ACC112 (cell line): ENCODE results near the gene DDX1.

Experiments used
- H2AFZ ChIP-seq: fragments of 200-600 bp; sonication (generic); one replicate; pipeline ENCODE4 v1.6.0; 2017; ENCODE audit warnings: antibody characterized with exemption, low read length; ENCODE audit not compliant: unreplicated experiment
- H3K27ac ChIP-seq: fragments of 200-600 bp; sonication (generic); 2 replicates; pipeline ENCODE4 v1.5.1; 2014; ENCODE audit warnings: low read depth, mild to moderate bottlenecking, antibody characterized with exemption, low read length, moderate library complexity
- H3K27me3 ChIP-seq: fragments of 200-600 bp; sonication (generic); 2 replicates; pipeline ENCODE4 v1.6.1; 2014; ENCODE audit warnings: mild to moderate bottlenecking, antibody characterized with exemption, low read length, moderate library complexity, mixed read lengths; ENCODE audit not compliant: insufficient read depth
- H3K36me3 ChIP-seq: fragments of 200-600 bp; sonication (generic); 2 replicates; pipeline ENCODE4 v1.6.1; 2016; ENCODE audit warnings: mild to moderate bottlenecking, antibody characterized with exemption, low read length, moderate library complexity, mixed read lengths; ENCODE audit not compliant: insufficient read depth
- H3K4me1 ChIP-seq: fragments of 200-600 bp; sonication (generic); one replicate; pipeline ENCODE4 v1.6.1; 2016; ENCODE audit warnings: low read length, mixed read lengths; ENCODE audit not compliant: insufficient read depth, unreplicated experiment, control insufficient read depth
- H3K4me3 ChIP-seq: fragments of 200-600 bp; sonication (generic); 2 replicates; pipeline ENCODE4 v1.5.1; 2014; ENCODE audit warnings: mild to moderate bottlenecking, low read depth, low read length
- H3K79me2 ChIP-seq: fragments of 200-600 bp; sonication (generic); one replicate; pipeline ENCODE4 v1.6.0; 2016; ENCODE audit warnings: low read length; ENCODE audit not compliant: control insufficient read depth, unreplicated experiment, insufficient read depth

DDX1 gene

DNA sequence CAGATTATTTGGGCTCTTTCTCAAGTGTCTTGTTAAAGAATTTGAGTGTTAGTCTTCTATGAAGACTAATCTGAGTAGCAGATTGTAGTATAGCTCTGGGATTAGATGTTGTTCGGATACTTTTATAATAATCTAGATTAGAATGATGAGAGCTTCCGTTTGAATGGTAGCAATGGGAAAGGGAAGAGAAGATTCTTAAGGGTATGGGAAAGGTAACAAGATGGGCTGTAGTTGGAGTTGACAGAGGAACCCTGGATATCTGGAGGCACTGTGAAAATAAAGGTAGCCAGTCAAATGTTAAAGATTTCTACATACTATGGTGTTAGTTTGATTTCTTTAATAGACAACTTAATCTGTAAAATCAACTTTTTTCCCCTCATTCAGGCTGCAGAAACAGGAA, 4.7 kb downstream of the DDX1 start:
- Histone ChIP-seq H3K4me3 (no peak overlapping the region), H3K79me2 (peaks cover 47% of the 10 kb centered on the region)

DNA sequence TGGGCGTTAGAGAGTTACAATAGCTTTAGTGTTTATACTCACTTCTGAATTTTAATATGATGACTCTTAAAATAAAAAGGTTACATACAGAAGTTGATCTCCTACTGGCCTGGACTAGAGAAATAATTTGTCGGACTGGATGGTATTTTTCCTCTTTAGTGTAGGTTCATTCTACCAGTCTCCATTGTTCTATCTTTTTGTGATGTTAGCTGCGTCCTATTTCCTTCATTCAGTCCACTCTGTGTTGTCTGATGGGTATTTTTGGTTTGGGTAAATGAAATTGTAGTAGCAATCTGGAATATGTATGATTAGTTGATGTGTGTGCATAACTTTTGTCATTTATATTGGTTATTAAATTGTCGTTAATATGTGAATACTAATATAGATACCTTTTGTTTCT, 5.3 kb downstream of the DDX1 start:
- Histone ChIP-seq H3K27me3 (no peaks in the 10 kb centered on the region), H3K36me3 (peaks cover 48% of the 10 kb centered on the region), H2AFZ (no peak overlapping the region), H3K4me3 (no peak overlapping the region), H3K4me1 (peaks cover 17% of the 10 kb centered on the region), H3K79me2 (peaks cover 45% of the 10 kb centered on the region), H3K27ac (no peak overlapping the region)

More for the DNA sequence above, 4.7 kb downstream of the DDX1 start:
- Histone ChIP-seq H3K27me3 (no peaks in the 10 kb centered on the region), H3K36me3 (peaks cover 42% of the 10 kb centered on the region), H2AFZ (no peak overlapping the region), H3K27ac (no peak overlapping the region), H3K4me1 (peaks cover 17% of the 10 kb centered on the region)

DNA sequence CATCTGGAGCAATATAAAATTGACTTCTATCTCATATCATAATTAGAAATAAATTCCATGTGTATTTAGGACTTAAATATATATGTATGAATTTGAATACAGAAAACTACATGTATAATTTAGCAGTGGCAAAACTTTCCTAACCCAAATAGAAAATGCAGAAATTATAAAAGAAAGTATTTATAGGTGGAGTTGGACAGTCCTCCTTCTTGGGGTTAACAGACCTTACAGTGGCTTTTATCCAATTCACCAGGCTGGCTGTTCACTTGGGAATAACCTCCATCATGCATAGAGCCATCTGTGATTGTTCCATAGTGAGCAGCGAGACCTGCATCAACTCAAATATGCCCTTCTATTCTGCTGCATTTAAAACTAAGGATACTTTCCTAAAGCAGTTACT, 8.3 kb downstream of the DDX1 start:
- peaks cover 73% of the 10 kb centered on the region for H3K36me3 ChIP-seq
- no peak overlapping the region for H3K4me3 ChIP-seq
- no peak overlapping the region for H2AFZ ChIP-seq
- no peaks in the 10 kb centered on the region for H3K4me1 ChIP-seq
- no peaks in the 10 kb centered on the region for H3K27me3 ChIP-seq
- peaks cover 14% of the 10 kb centered on the region for H3K79me2 ChIP-seq
- H3K27ac ChIP-seq, result no peak overlapping the region

DNA sequence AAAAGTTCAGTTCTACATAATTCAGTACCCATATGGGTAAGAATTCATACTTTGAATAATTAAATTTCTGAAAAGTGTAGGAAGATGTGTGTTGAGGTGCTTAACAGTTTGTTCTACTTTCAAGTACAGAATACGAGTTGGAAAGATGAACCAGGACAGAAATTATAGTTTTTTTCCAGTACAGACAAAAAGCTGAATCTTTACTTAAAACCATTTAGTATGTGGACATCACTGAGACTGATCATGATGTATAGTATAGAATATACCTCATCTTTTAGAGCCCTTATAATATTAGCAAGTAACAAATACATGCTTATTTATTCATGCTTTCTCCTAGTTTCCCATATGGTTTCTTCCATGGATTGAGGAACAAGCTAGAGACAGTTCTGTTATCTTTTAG, 10.0 kb downstream of the DDX1 start:
- no peak overlapping the region for H3K4me3 ChIP-seq
- H3K36me3 ChIP-seq, result peaks cover 75% of the 10 kb centered on the region
- H2AFZ ChIP-seq, result no peak overlapping the region
- no peak overlapping the region for H3K27ac ChIP-seq
- no peaks in the 10 kb centered on the region for H3K27me3 ChIP-seq
- no peaks in the 10 kb centered on the region for H3K79me2 ChIP-seq
- no peaks in the 10 kb centered on the region for H3K4me1 ChIP-seq

DNA sequence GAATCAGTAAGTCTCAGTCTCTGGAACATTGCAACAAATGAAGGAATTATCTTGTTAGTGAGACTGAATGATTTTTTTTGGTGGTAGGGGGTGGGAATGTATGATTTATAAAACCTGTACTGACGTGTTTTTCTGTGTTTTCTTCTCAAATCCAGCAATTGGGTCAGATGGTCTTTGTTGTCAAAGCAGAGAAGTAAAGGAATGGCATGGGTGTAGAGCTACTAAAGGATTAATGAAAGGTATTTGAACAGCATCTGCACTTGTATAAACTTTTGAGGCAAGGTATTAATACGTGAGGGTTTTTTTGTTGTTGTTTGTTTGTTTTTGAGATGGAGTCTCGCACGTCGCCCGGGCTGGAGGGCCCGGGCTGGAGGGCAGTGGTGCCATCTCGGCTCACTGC, 10.7 kb downstream of the DDX1 start:
- peaks cover 75% of the 10 kb centered on the region for H3K36me3 ChIP-seq
- H3K79me2 ChIP-seq, result no peaks in the 10 kb centered on the region
- no peaks in the 10 kb centered on the region for H3K27me3 ChIP-seq
- no peak overlapping the region for H2AFZ ChIP-seq
- no peaks in the 10 kb centered on the region for H3K4me1 ChIP-seq
- H3K27ac ChIP-seq, result no peak overlapping the region
- no peak overlapping the region for H3K4me3 ChIP-seq

DNA sequence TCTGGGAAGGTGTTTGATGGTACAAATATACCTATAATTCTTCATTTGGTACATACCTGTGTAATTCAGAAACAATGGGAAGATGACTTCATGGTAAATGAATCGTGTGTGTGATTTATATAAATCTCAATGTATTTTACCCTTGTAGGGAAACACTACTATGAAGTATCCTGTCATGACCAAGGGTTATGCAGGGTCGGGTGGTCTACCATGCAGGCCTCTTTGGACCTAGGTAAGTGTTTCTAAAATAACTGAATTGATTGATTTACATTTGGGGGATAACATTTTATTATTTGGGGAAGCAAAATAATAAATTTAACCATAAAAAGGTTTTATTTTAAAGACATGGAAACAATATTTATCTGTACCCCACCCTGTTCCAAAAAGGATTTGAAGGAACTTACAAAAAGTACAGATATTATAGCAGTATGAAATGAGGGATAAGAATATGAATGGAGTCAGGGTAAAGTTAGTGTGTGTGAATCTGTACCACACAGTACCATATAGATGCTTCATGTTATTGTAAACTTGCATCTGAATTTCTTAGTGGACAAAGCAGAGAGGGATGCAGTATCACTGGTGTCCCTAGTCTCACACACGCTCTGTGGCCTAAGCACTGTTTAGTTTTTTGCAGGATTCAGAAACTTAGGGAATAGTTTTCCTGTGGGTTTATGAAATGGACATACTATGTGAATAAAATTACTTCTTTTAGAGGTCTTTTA, 11.5 kb downstream of the DDX1 start:
- H3K27ac ChIP-seq, result no peak overlapping the region
- H3K79me2 ChIP-seq, result no peaks in the 10 kb centered on the region
- no peak overlapping the region for H2AFZ ChIP-seq
- peaks cover 77% of the 10 kb centered on the region for H3K36me3 ChIP-seq
- H3K4me1 ChIP-seq, result no peaks in the 10 kb centered on the region
- H3K27me3 ChIP-seq, result no peaks in the 10 kb centered on the region
- no peak overlapping the region for H3K4me3 ChIP-seq

DNA sequence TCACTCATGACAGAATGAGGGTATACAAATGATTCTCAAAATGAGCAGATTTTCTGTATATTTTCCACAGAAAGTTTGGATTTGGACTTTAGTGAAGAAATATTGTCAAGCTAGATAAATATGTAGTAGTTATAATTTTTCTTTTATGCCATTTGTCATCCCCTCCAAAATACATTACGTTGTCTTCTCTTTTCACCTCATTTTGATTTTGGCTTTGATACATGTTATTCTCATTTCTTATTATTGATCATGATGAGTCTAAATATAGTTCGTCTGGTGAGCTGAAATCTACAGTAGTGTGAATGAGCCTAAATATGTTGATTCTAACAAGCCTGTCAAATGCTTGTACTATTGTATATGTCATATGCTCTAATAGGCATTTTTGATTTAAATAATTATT, 12.3 kb downstream of the DDX1 start:
- H3K79me2 ChIP-seq, result peaks cover under 1% of the 10 kb centered on the region
- peaks cover 74% of the 10 kb centered on the region for H3K36me3 ChIP-seq
- no peak overlapping the region for H3K4me3 ChIP-seq
- no peaks in the 10 kb centered on the region for H3K4me1 ChIP-seq
- no peak overlapping the region for H2AFZ ChIP-seq
- H3K27me3 ChIP-seq, result no peaks in the 10 kb centered on the region
- no peak overlapping the region for H3K27ac ChIP-seq

DNA sequence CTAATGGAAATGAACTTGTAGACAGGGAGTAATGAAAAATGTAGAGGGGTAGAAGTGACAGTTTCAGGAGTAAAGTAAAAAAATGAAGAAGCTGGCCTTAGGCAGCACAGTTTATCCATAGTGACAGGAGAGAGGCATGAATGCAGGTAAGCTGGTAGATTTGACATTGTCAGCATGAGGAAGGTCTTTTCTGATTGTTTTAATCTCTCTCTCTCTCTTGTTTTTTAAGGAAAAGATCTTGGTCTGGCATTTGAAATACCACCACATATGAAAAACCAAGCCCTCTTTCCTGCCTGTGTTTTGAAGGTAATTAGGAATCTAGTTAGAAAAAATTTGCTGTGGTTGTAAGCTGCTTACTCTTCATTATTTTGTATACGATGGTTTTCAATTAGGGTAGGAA, 14.1 kb downstream of the DDX1 start:
- H3K27ac ChIP-seq, result no peak overlapping the region
- no peak overlapping the region for H2AFZ ChIP-seq
- H3K4me1 ChIP-seq, result no peaks in the 10 kb centered on the region
- H3K27me3 ChIP-seq, result no peaks in the 10 kb centered on the region
- peaks cover 87% of the 10 kb centered on the region for H3K36me3 ChIP-seq
- peaks cover 10% of the 10 kb centered on the region for H3K79me2 ChIP-seq
- no peak overlapping the region for H3K4me3 ChIP-seq

DNA sequence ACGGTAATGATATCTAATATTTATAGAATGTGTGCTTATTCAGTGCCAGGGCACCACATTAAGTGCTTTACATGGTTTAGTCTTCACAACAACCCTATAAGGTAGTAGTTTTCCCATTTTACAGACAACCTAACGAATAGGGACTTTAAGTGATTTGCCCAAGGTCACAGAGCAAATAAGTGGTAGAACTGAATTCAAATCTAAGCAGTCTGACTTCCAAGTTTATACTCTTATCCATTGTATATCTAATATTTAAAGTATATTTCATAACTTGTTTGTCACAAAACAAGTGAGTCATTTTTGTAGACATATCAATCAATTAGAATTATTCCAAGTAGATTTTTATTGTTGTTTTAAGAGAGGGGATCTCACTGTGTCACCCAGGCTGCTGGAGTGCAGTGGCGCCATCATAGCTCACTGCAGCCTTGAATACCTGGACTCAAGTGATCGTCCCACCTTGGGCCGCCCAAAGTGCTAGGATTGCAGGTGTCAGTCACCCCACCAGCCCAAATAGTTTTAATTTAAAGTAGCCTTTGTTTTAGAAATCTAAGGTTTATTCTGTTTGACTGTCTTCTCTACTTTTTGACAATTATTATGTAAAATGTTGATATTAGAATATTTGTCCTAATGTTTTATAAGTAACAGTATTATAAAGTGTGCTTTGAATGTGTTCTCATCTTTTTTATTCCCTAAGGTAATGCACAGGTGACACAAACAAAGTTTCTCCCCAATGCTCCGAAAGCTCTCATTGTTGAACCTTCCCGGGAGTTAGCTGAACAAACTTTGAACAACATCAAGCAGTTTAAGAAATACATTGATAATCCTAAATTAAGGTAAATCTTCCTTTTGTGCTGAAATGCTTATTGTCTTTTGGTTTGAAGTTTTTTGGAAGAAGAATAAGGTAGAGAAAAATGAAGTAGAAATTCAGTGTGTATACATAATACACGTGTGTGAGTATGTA, 15.1 kb downstream of the DDX1 start:
- H3K36me3 ChIP-seq, result peaks cover 79% of the 10 kb centered on the region
- no peak overlapping the region for H2AFZ ChIP-seq

DNA sequence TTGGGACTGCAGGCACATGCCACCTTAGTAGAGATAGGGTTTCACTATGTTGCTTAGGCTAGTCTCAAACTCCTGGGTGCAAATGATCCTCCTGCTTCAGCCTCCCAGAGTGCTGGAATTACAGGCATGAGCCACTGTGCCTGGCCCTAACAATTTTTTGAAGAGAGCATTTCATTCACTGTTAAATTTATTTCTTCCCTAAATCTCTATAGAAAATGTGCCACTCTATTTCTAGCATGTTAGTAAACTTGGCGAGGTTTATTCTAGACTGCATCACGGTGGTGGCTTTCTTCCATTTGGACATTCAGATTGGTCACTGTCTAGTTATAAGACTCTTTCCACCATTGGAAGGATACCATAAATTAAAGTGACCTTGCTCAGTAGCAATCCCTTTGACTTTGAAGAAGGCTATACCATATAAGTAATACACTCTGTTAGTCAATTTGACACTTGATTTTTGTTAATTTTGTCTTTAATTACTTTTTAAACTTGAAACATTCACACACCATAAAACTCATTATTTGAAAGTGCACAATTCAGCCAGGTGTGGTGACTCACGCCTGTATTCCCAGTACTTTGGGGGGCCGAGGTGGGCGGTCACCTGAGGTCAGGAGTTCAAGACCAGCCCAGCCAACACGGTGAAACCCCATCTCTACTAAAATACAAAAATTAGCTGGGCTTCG, 16.2 kb downstream of the DDX1 start:
- Histone ChIP-seq H3K79me2 (peaks cover 10% of the 10 kb centered on the region), H3K4me3 (no peak overlapping the region), H3K36me3 (peaks cover 68% of the 10 kb centered on the region), H2AFZ (no peak overlapping the region), H3K4me1 (no peaks in the 10 kb centered on the region), H3K27me3 (no peaks in the 10 kb centered on the region), H3K27ac (no peak overlapping the region)

More for the DNA sequence above, 15.1 kb downstream of the DDX1 start:
- Histone ChIP-seq H3K79me2 (peaks cover 10% of the 10 kb centered on the region), H3K27ac (no peak overlapping the region), H3K4me3 (no peak overlapping the region), H3K4me1 (no peaks in the 10 kb centered on the region), H3K27me3 (no peaks in the 10 kb centered on the region)
